SK-N-SH (cell line): ENCODE data around the gene BRCA1. TPM values are rescaled to one million over a fixed set of nuclear protein-coding genes. Genes with fewer than 3 reads are reported as not detected.

Experiments
- CTCF ChIA-PET: fragments of 300-600, 350-600 bp; formaldehyde crosslinking; extraction: SDS; loops from one replicate; lab custom pipeline; 2021; lab: Yijun Ruan, JAX
- POLR2A ChIA-PET: fragments of 350-600 bp; sonication (Branson Sonifier 250); formaldehyde crosslinking; extraction: SDS; loops from one replicate; lab custom pipeline; 2020; ENCODE audit warnings: antibody characterized with exemption, inconsistent platforms; lab: Yijun Ruan, JAX
- DNase-seq: peaks from one replicate; pipeline ENCODE4 v3.0.0; 2012
- H2AFZ ChIP-seq: fragments of 200-600 bp; sonication (generic); 2 replicates; pipeline ENCODE4 v1.8.1; 2016; ENCODE audit warnings: antibody characterized with exemption, mild to moderate bottlenecking, low read depth
- H3F3A ChIP-seq: fragments of 200-600 bp; sonication (generic); replicated peaks from 2 replicates; pipeline ENCODE3; 2016; ENCODE audit warnings: antibody characterized with exemption, mild to moderate bottlenecking; ENCODE audit not compliant: insufficient read depth
- H3K27ac ChIP-seq, 2 experiments: fragments of 200-500 bp in 1 of 2; fragments of 200-600 bp in 1 of 2; sonication (Bioruptor generic) in 1 of 2; sonication (generic), shearing (Covaris generic) in 1 of 2; 2 replicates each; pipeline versions ENCODE4 v1.5.1 to v1.6.1; 2014 to 2016; ENCODE audit warnings: low read depth in 2 of 2, inconsistent platforms in 1 of 2, low read length in 1 of 2, mild to moderate bottlenecking in 1 of 2, mixed read lengths in 1 of 2
- H3K27me3 ChIP-seq: fragments of 200-600 bp; sonication (generic), shearing (Covaris generic); 2 replicates; pipeline ENCODE4 v1.6.1; 2016; ENCODE audit warnings: mixed run types; ENCODE audit not compliant: insufficient read depth
- H3K36me3 ChIP-seq, 2 experiments: fragments of 200-500 bp in 1 of 2; fragments of 200-600 bp in 1 of 2; sonication (Bioruptor generic) in 1 of 2; sonication (generic) in 1 of 2; replicated peaks in 1 of 2; 2 replicates each; pipeline versions ENCODE3 to v1.5.1; 2014 to 2016; ENCODE audit warnings: low read length in 1 of 2, mild to moderate bottlenecking in 1 of 2; ENCODE audit not compliant: insufficient read depth in 2 of 2, control insufficient read depth in 1 of 2
- H3K4me1 ChIP-seq, 2 experiments: fragments of 200-500 bp in 1 of 2; fragments of 200-600 bp in 1 of 2; sonication (Bioruptor generic) in 1 of 2; sonication (generic), shearing (Covaris generic) in 1 of 2; 2 replicates each; pipeline versions ENCODE4 v1.5.1 to v1.6.1; 2014 to 2016; ENCODE audit warnings: low read depth in 1 of 2, low read length in 1 of 2, mixed run types in 1 of 2; ENCODE audit not compliant: insufficient read depth in 2 of 2, control insufficient read depth in 1 of 2
- H3K4me2 ChIP-seq: fragments of 200-600 bp; sonication (generic), shearing (Covaris generic); 2 replicates; pipeline ENCODE4 v1.6.1; 2017; ENCODE audit warnings: mixed run types
- H3K4me3 ChIP-seq, 2 experiments: fragments of 200-500 bp in 1 of 2; fragments of 200-600 bp in 1 of 2; sonication (Bioruptor generic) in 1 of 2; sonication (generic), shearing (Covaris generic) in 1 of 2; 2 replicates each; pipeline versions ENCODE4 v1.5.1 to v1.8.1; 2014 to 2016; ENCODE audit warnings: low read depth in 2 of 2, inconsistent platforms in 1 of 2, low read length in 1 of 2, mild to moderate bottlenecking in 1 of 2, mixed read lengths in 1 of 2, moderate library complexity in 1 of 2
- H3K79me2 ChIP-seq: fragments of 200-600 bp; sonication (generic); 2 replicates; pipeline ENCODE4 v1.8.1; 2017; ENCODE audit warnings: mild to moderate bottlenecking; ENCODE audit not compliant: insufficient read depth
- H3K9ac ChIP-seq: fragments of 200-600 bp; sonication (generic); 2 replicates; pipeline ENCODE4 v1.6.1; 2017; ENCODE audit warnings: mixed run types
- H3K9me2 ChIP-seq: fragments of 200-600 bp; sonication (generic); 2 replicates; pipeline ENCODE4 v1.6.1; 2017; ENCODE audit warnings: mixed run types
- H3K9me3 ChIP-seq: fragments of 200-600 bp; sonication (generic); 2 replicates; pipeline ENCODE4 v1.6.1; 2017; ENCODE audit warnings: mixed run types, mild to moderate bottlenecking, moderate library complexity
- H4K20me1 ChIP-seq: fragments of 200-600 bp; sonication (generic); 2 replicates; pipeline ENCODE4 v1.6.1; 2017; ENCODE audit warnings: mild to moderate bottlenecking, mixed run types; ENCODE audit not compliant: insufficient read depth
- CHD2 ChIP-seq: fragments of 150-350 bp; IDR thresholded peaks from 2 replicates; pipeline ENCODE4 v1.6.1; 2018; ENCODE audit warnings: low read length; ENCODE audit not compliant: partially characterized antibody
- CTCF ChIP-seq: fragments of 200-600 bp; sonication (generic); IDR thresholded peaks from 2 replicates; pipeline ENCODE4 v1.6.1; 2017; ENCODE audit warnings: antibody characterized with exemption, mild to moderate bottlenecking, moderate library complexity
- FOXM1 ChIP-seq: IDR thresholded peaks from 2 replicates; pipeline ENCODE4 v1.4.0; 2012; ENCODE audit warnings: low read depth, mild to moderate bottlenecking
- PBX3 ChIP-seq: IDR thresholded peaks from 2 replicates; pipeline ENCODE4; 2012
- POLR2AphosphoS5 ChIP-seq: IDR thresholded peaks from 2 replicates; pipeline ENCODE4 v1.6.1; 2012; ENCODE audit warnings: low read depth, low read length
- RCOR1 ChIP-seq: fragments of 150-350 bp; IDR thresholded peaks from 2 replicates; pipeline ENCODE4 v1.6.1; 2017; ENCODE audit warnings: antibody characterized with exemption, low read length
- REST ChIP-seq: IDR thresholded peaks from 2 replicates; pipeline ENCODE4 v1.6.1; 2012; ENCODE audit warnings: mild to moderate bottlenecking, low read depth, low read length, moderate library complexity
- RXRA ChIP-seq: IDR thresholded peaks from 2 replicates; pipeline ENCODE4 v1.4.0; 2012; ENCODE audit warnings: low read depth, mild to moderate bottlenecking, borderline replicate concordance
- USF1 ChIP-seq: IDR thresholded peaks from 2 replicates; pipeline ENCODE4 v1.4.0; 2012; ENCODE audit warnings: low read depth, borderline replicate concordance
- USF2 ChIP-seq: fragments of 150-350 bp; IDR thresholded peaks from 2 replicates; pipeline ENCODE4 v1.6.1; 2017; ENCODE audit warnings: antibody characterized with exemption, low read length, low read depth, borderline replicate concordance
- ZBTB33 ChIP-seq: IDR thresholded peaks from 2 replicates; pipeline ENCODE4 v1.4.0; 2012; ENCODE audit warnings: low read depth, borderline replicate concordance
- WGBS: methylation state at CpG from one replicate; pipeline ENCODE4 v1.1.6; 2017; ENCODE audit warnings: low lambda C conversion rate; 5-methylcytosine and 5-hydroxymethylcytosine counted together
- polyA plus RNA-seq, 3 experiments: library from polyadenylated mRNA; depleted of rRNA; stranded (reverse); fragments of >200 nt; gene quantifications; 2 replicates each; pipeline ENCODE4 v1.2.3, GENCODE V29; 2012

BRCA1 gene
- polyA plus RNA-seq, 1 of the 3 experiments (the other 2 are of a cell fraction), result 11.2 TPM

GRCh38 chr17:43016216-43016615 lies 108.9 kb downstream of the BRCA1 start (continued):
- TF ChIP-seq REST (no peak), RXRA (no peak), RCOR1 (no peak)

- H3K4me3 ChIP-seq, result no peak overlapping the region
- no peaks in the 10 kb centered on the region for H3K27me3 ChIP-seq
- no peak overlapping the region for H3K27ac ChIP-seq
- peaks cover 17% of the 10 kb centered on the region for H3K79me2 ChIP-seq
- no peak for DNase-seq
- no peak overlapping the region for H3K9ac ChIP-seq
- no peak overlapping the region for H2AFZ ChIP-seq
- H3K9me3 ChIP-seq, result no peaks in the 10 kb centered on the region
- POLR2A ChIA-PET, result interaction anchor here (1.0 kb wide), 1 partner anchor 17 kb away, joined by 3 read pairs; the partner anchor contains the start of gene RPL27
- no peaks in the 10 kb centered on the region for H3K9me2 ChIP-seq
- no peak for TF ChIP-seq ZBTB33
- TF ChIP-seq CHD2, result no peak
- no peak for TF ChIP-seq CTCF
- no peak for TF ChIP-seq USF2
- TF ChIP-seq PBX3, result no peak
- no peak for TF ChIP-seq FOXM1
- no peak for TF ChIP-seq POLR2AphosphoS5
- TF ChIP-seq RCOR1, result no peak
- TF ChIP-seq USF1, result no peak
- H3F3A ChIP-seq, result no peaks in the 10 kb centered on the region
- H3K36me3 ChIP-seq, result peaks cover 15 to 29% of the 10 kb centered on the region in 2 experiments
- 96% methylated on average over 8 of the region's 9 CpGs for WGBS
- no peak overlapping the region for H3K4me2 ChIP-seq
- peaks cover 0 to 25% of the 10 kb centered on the region in 2 experiments; a peak in 2 of 4 replicates for H3K4me1 ChIP-seq
- H4K20me1 ChIP-seq, result 0 out of 2 replicates have a peak, but pooled peaks cover 6% of the 10 kb centered on the region
- CTCF ChIA-PET, result interaction anchor here (0.8 kb wide), 1 partner anchor 17 kb away, joined by 3 read pairs; no protein-coding TSS in a partner anchor
Observed at GRCh38 chr17:43015579-43015978, 109.6 kb downstream of the BRCA1 start.
